ENCODE results near the gene CGNL1. TPM values are rescaled to one million over a fixed set of nuclear protein-coding genes. Genes with fewer than 3 reads are reported as not detected.

The CGNL1 gene
- total RNA-seq, 6 donors from 2014 or later = 40.1 to 81.8 (median 63.0) TPM

DNA sequence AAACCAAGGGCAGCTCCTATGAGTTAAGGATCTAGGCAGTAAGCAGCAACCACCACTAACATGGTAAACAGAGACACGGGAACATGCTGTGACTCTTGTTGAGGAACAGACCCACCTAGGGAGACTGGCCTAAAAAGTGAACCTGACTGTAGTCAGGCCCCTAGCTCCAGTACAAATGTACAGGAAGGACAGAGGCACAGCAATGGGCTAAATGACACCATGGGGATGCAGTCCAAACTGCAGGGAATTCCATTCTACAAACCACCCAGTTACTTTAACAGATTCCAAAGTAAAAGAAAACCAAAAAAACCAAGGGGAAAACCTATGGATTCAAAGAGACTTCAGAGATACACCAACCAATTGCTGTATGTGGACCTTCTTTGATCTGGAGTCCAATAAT is 28.2 kb upstream of the CGNL1 start:
- Histone ChIP-seq H3K36me3 (no peaks in the 10 kb centered on the region), H3K27me3 (no peaks in the 10 kb centered on the region), H3K4me1 (no peaks in the 10 kb centered on the region), H3K9me3 (no peaks in the 10 kb centered on the region), H3K27ac (no peak overlapping the region), H3K4me3 (no peak overlapping the region)
- no peak for DNase-seq
- TF ChIP-seq POLR2A (IDR thresholded peaks at IDR 0.05) (no peak), POLR2AphosphoS5 (IDR thresholded peaks at IDR 0.05) (no peak), EP300 (IDR thresholded peaks at IDR 0.05) (no peak)
- TF ChIP-seq, protein P1, sequence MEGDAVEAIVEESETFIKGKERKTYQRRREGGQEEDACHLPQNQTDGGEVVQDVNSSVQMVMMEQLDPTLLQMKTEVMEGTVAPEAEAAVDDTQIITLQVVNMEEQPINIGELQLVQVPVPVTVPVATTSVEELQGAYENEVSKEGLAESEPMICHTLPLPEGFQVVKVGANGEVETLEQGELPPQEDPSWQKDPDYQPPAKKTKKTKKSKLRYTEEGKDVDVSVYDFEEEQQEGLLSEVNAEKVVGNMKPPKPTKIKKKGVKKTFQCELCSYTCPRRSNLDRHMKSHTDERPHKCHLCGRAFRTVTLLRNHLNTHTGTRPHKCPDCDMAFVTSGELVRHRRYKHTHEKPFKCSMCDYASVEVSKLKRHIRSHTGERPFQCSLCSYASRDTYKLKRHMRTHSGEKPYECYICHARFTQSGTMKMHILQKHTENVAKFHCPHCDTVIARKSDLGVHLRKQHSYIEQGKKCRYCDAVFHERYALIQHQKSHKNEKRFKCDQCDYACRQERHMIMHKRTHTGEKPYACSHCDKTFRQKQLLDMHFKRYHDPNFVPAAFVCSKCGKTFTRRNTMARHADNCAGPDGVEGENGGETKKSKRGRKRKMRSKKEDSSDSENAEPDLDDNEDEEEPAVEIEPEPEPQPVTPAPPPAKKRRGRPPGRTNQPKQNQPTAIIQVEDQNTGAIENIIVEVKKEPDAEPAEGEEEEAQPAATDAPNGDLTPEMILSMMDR (IDR thresholded peaks at IDR 0.05) = no peak
- ATAC-seq (ENCODE audit: low FRiP score in 2 of 2) = no peak
- 100% methylated on average over 1 of the region's 1 CpG for WGBS, 2 donors

DNA sequence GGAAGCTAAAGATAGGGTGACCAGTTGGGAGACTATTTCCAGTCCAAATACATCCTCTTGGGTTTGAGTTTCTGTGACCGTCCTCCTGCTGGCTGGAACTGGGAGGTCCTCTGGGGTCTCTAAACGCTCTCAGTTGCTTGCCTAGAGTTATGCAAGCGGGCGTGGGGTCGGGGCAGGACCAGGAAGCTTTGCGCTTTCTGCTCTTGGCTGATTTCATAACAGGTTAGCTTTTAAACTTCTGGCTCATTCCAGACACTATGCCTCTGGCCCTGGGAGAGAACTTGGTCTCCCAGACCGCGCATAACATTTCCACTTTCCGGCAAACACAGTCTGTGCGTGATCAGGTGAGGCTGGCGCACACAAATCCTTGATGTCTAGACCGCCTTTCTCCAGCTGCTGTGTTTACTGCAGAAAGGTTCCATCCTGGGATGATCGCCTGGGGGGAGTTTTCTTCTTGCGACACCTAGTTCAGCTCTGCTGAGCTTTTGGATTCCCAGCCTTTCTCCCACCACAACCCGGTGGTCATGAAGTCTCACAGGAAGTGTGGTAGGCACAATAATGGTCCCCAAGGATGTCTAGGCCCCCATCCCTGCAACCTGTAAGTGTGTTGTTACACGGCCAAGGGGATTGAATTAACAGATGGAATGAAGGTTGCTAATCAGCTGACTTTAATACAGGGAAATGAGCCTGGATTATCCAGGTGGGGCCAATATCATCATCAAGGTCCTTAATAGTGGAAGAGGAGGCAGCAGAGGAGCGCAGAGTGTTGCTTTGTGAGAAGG is 23.6 kb upstream of the CGNL1 start:
- WGBS, 2 donors = 88 to 91% methylated on average over 14 to 17 of the region's 17 CpGs
- Histone ChIP-seq H3K4me3 (no peak overlapping the region), H3K27me3 (no peaks in the 10 kb centered on the region), H3K27ac (no peak overlapping the region), H3K36me3 (no peaks in the 10 kb centered on the region), H3K4me1 (no peaks in the 10 kb centered on the region), H3K9me3 (no peaks in the 10 kb centered on the region)
- no peak for TF ChIP-seq POLR2A (IDR thresholded peaks at IDR 0.05)
- TF ChIP-seq EP300 (IDR thresholded peaks at IDR 0.05) = no peak
- TF ChIP-seq, protein P1 (IDR thresholded peaks at IDR 0.05) = no peak
- no peak for TF ChIP-seq POLR2AphosphoS5 (IDR thresholded peaks at IDR 0.05)
- DNase-seq = no peak
- no peak for ATAC-seq (ENCODE audit: low FRiP score in 2 of 2)

DNA sequence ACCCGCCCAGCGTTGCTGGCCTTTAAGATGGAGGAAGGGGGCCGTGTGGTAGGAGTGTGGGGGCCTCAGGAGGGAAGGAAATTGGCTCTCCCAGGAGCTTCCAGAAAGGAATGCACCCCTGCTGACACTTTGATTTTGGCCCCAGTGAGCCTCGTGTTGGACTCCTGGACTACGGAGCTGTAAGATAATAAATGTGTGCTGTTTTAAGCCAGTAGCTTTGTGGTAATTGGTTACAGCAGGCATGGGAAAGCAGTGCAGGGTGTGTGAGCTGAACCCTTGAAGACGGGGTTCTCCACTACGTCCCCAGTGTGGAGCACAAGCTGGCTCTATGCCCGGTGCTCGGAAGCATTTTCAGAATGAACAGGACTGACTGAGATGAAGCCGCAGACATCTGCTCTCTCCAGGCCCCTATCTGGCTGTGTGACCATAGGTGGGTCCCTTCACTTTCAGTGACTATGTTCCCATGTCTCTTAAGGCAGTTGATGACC is 22.9 kb upstream of the CGNL1 start:
- H3K9me3 ChIP-seq = no peaks in the 10 kb centered on the region
- no peak overlapping the region for H3K4me3 ChIP-seq
- no peaks in the 10 kb centered on the region for H3K4me1 ChIP-seq
- DNase-seq (no peak), ATAC-seq (ENCODE audit: low FRiP score in 2 of 2) (no peak)
- TF ChIP-seq POLR2AphosphoS5 (IDR thresholded peaks at IDR 0.05) (no peak), POLR2A (IDR thresholded peaks at IDR 0.05) (no peak), EP300 (IDR thresholded peaks at IDR 0.05) (no peak)
- TF ChIP-seq, protein P1 (IDR thresholded peaks at IDR 0.05) = no peak
- no peaks in the 10 kb centered on the region for H3K27me3 ChIP-seq
- WGBS, 2 donors = 77 to 83% methylated on average over 7 to 10 of the region's 10 CpGs
- no peaks in the 10 kb centered on the region for H3K36me3 ChIP-seq
- no peak overlapping the region for H3K27ac ChIP-seq

DNA sequence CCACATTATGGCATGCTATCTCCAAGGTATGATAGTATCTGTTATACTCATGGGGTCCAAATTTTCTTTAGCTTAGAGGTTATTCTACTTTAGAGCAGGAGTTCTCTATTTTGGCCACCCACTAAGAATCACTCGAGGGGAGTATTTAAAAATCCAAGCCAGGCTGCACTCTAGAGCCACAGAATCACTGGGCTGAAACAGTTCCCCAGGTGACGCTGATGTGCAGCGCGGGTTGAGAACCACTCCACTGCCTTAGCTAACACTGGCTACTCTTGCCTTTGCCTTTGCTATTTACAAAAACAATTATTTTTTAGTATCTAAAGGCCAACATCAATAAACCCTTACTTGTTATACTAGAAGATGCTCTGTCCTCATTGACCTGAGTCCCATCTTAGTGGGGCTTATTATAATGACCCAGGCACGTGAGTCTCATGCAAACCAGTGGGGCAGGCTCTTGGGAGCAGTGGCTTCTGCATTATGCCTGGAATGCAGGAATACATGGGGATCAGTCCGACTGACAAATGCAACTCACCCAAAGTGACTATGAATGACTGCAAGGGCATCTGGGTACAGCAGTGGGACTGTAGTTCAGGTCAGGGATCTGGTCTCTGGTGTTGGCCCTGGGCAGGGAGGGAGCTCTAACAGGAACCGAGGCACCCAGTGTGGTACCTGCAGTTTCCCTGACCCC is 21.7 kb upstream of the CGNL1 start:
- Histone ChIP-seq H3K9me3 (no peaks in the 10 kb centered on the region), H3K36me3 (no peaks in the 10 kb centered on the region), H3K27ac (no peak overlapping the region), H3K27me3 (no peaks in the 10 kb centered on the region), H3K4me3 (no peak overlapping the region), H3K4me1 (no peaks in the 10 kb centered on the region)
- WGBS, 2 donors = 69 to 85% methylated on average over 4 to 7 of the region's 7 CpGs
- DNase-seq (no peak), ATAC-seq (ENCODE audit: low FRiP score in 2 of 2) (no peak)
- TF ChIP-seq EP300 (IDR thresholded peaks at IDR 0.05) = no peak
- TF ChIP-seq, protein P1 (IDR thresholded peaks at IDR 0.05) = no peak
- TF ChIP-seq POLR2AphosphoS5 (IDR thresholded peaks at IDR 0.05) = no peak
- no peak for TF ChIP-seq POLR2A (IDR thresholded peaks at IDR 0.05)

Measured in upper lobe of left lung (tissue), 6 donors.